Measurements from ENCODE around the gene MEDAG.

GRCh38 chr13:30872276-30872594 is 33.8 kb upstream of the MEDAG start:
- TF ChIP-seq CTCF (conservative IDR thresholded peaks at IDR 0.05; ENCODE audit: low read depth in 2 of 2) (no peak), EZH2phosphoT487 (IDR thresholded peaks at IDR 0.05; ENCODE audit: unreplicated experiment) (no peak)
